Spleen (tissue), 11 donors: ENCODE data around the gene ENTPD8. TPM values are rescaled to one million over a fixed set of nuclear protein-coding genes. Genes with fewer than 3 reads are reported as not detected.
A peak's percentile ranks its signal among the peaks of the same experiment; 100 is the strongest.

Source experiments
- DNase-seq: peaks from one replicate; pipeline ENCODE4 v3.0.0-alpha.2; 2020
- H3K27ac ChIP-seq, 8 donors: fragments of 200-600 bp; sonication (generic) in 7 of 8; 1 replicate in 4 of 8; 2 replicates in 4 of 8; pipeline versions ENCODE4 v1.5.0 to v1.8.0; 2016 to 2021; ENCODE audit warnings: inconsistent platforms in 4 of 8, mild to moderate bottlenecking in 4 of 8, moderate library complexity in 1 of 8
- H3K27me3 ChIP-seq, 7 donors: fragments of 200-600 bp; sonication (generic) in 6 of 7; replicated peaks in 1 of 7; 1 replicate in 4 of 7; 2 replicates in 3 of 7; pipeline versions ENCODE4 v1.5.0 to v1.8.0; 2016 to 2021; ENCODE audit warnings: inconsistent platforms in 3 of 7, mild to moderate bottlenecking in 1 of 7
- H3K36me3 ChIP-seq, 6 donors: fragments of 200-600 bp; sonication (generic) in 5 of 6; 1 replicate in 4 of 6; 2 replicates in 2 of 6; pipeline versions ENCODE4 v1.5.0 to v1.8.0; 2016 to 2021; ENCODE audit warnings: inconsistent platforms in 2 of 6
- H3K4me1 ChIP-seq, 6 donors: fragments of 200-600 bp; sonication (generic) in 5 of 6; 1 replicate in 3 of 6; 2 replicates in 3 of 6; pipeline versions ENCODE4 v1.5.0 to v1.8.0; 2016 to 2021; ENCODE audit warnings: inconsistent platforms in 3 of 6
- H3K4me3 ChIP-seq, 8 donors: fragments of 200-600 bp; sonication (generic) in 7 of 8; 1 replicate in 4 of 8; 2 replicates in 4 of 8; pipeline versions ENCODE4 v1.5.0 to v1.8.0; 2016 to 2021; ENCODE audit warnings: inconsistent platforms in 4 of 8, mild to moderate bottlenecking in 4 of 8, moderate library complexity in 2 of 8
- H3K9me3 ChIP-seq, 8 donors: fragments of 200-600 bp; sonication (generic) in 7 of 8; 1 replicate in 4 of 8; 2 replicates in 4 of 8; pipeline versions ENCODE4 v1.5.0 to v1.8.0; 2016 to 2021; ENCODE audit warnings: inconsistent platforms in 4 of 8
- CTCF ChIP-seq, 11 experiments: fragments of 200-600 bp in 7 of 11; fragments of 450-650 bp in 4 of 11; sonication (generic) in 4 of 11; IDR thresholded peaks in 8 of 11; conservative IDR thresholded peaks in 3 of 11; 1 replicate in 7 of 11; 2 replicates in 4 of 11; pipeline versions ENCODE4 v1.4.0 to v1.8.0; 2016 to 2021; ENCODE audit warnings: antibody characterized with exemption in 11 of 11, inconsistent platforms in 4 of 11, mild to moderate bottlenecking in 1 of 11
- POLR2A ChIP-seq, 3 donors: fragments of 450-650 bp; IDR thresholded peaks; one replicate each; pipeline ENCODE4 v1.5.1; 2017; ENCODE audit warnings: antibody characterized with exemption in 3 of 3, mild to moderate bottlenecking in 1 of 3
- POLR2AphosphoS5 ChIP-seq, 3 donors: sonication (generic); formaldehyde crosslinking; IDR thresholded peaks; one replicate each; pipeline ENCODE4 v1.5.1; 2017; ENCODE audit warnings: antibody characterized with exemption in 3 of 3
- WGBS, 5 donors: extraction: QIAGEN DNeasy Blood & Tissue Kit in 3 of 5; methylation state at CpG; one replicate each; pipeline versions ENCODE4 v1.1.5 to v1.1.7; 2013 to 2018; 5-methylcytosine and 5-hydroxymethylcytosine counted together
- intact Hi-C: fragments of 100-400 bp; cut with DNase I; formaldehyde crosslinking; loops from one replicate; pipeline ENCODE4 v1.15.0; 2023; ENCODE audit warnings: low total_unique reads
- polyA plus RNA-seq, 3 donors: library from polyadenylated mRNA; stranded (reverse); fragments of 200-250 nt; gene quantifications; one replicate each; pipeline ENCODE4 v1.2.1, GENCODE V29; 2013
- total RNA-seq, 7 donors: library from RNA; depleted of rRNA in 3 of 7; stranded (reverse); fragments of >200 nt in 3 of 7; fragmentation: NEBNext Ultra II Directional in 4 of 7; extraction: Animal tissue kit (Norgen Biotek cat#: 25700) in 4 of 7; gene quantifications; one replicate each; pipeline versions ENCODE4 v1.1.0 to v1.2.1, GENCODE V29; 2016 to 2021
- donor health status: healthy with polysubstance abuse.
- donor health status: DM: no; HTN: no; CAD: no; lungs with moderate emphysema.
- donor health status: DM: no; HTN: no; CAD: no.
- donor health status: Bipolar disorder and iron deficiency.
- donor health status: healthy.
- donor health status: DM: no; HTN: no; CAD: no.
- donor health status: DM: yes; HTN: yes; CAD: no.

ENTPD8 gene
- total and polyA plus RNA-seq, 10 donors: 0.07 to 0.37 (median 0.18) TPM; not detected in 4

- Histone ChIP-seq H3K9me3 (no peaks in the 10 kb centered on the region), H3K27me3 (no peaks in the 10 kb centered on the region), H3K4me1 (peaks cover 0 to 39% (median 19%) of the 10 kb centered on the region in 6 donors), H3K27ac (no peak overlapping the region), H3K36me3 (peaks cover 0 to 61% (median 0%) of the 10 kb centered on the region in 6 donors), H3K4me3 (no peak overlapping the region)
- DNase-seq: no peak
- 87 to 96% (median 93%) methylated on average over 24 to 28 of the region's 28 CpGs for WGBS, 5 donors
- intact Hi-C loops: no loop called here
- TF ChIP-seq POLR2AphosphoS5 (IDR thresholded peaks at IDR 0.05): no peak
- TF ChIP-seq CTCF (IDR thresholded peaks at IDR 0.05 in 8 of 11, conservative IDR thresholded peaks at IDR 0.05 in 3 of 11): no peak
- no peak for TF ChIP-seq POLR2A (IDR thresholded peaks at IDR 0.05)
Measured at GRCh38 chr9:137393176-137394150, 47.7 kb downstream of the ENTPD8 start.

- Histone ChIP-seq H3K4me1 (peaks cover 5 to 49% (median 28%) of the 10 kb centered on the region in 6 donors), H3K27me3 (no peaks in the 10 kb centered on the region), H3K27ac (peak overlapping the region in 4 of 8 donors; percentile 80 to 89 (median 84)), H3K9me3 (no peaks in the 10 kb centered on the region), H3K4me3 (no peak overlapping the region), H3K36me3 (peaks cover 0 to 65% (median 0%) of the 10 kb centered on the region in 6 donors)
- intact Hi-C loops: no loop called here
- 87 to 98% (median 96%) methylated on average over 9 to 23 of the region's 23 CpGs for WGBS, 5 donors
- TF ChIP-seq POLR2A (IDR thresholded peaks at IDR 0.05) (no peak), POLR2AphosphoS5 (IDR thresholded peaks at IDR 0.05) (no peak), CTCF (IDR thresholded peaks at IDR 0.05 in 8 of 11, conservative IDR thresholded peaks at IDR 0.05 in 3 of 11) (no peak)
- no peak for DNase-seq
Measured at GRCh38 chr9:137392232-137393007, 48.7 kb downstream of the ENTPD8 start.

- peak overlapping the region; percentile 46 to 89 (median 82) for H3K27ac ChIP-seq
- no peaks in the 10 kb centered on the region for H3K9me3 ChIP-seq
- 69 to 95% (median 78%) methylated on average over 9 to 22 of the region's 22 CpGs for WGBS, 5 donors
- no peak for TF ChIP-seq CTCF (IDR thresholded peaks at IDR 0.05 in 8 of 11, conservative IDR thresholded peaks at IDR 0.05 in 3 of 11)
- peak in 2 of 3 donors; percentile 71 to 74 for TF ChIP-seq POLR2AphosphoS5 (IDR thresholded peaks at IDR 0.05)
- peaks cover 0 to 63% (median 0%) of the 10 kb centered on the region in 6 donors for H3K36me3 ChIP-seq
- H3K4me1 ChIP-seq: peaks cover 5 to 60% (median 35%) of the 10 kb centered on the region in 6 donors
- DNase-seq: peak; percentile 87
- H3K27me3 ChIP-seq: no peaks in the 10 kb centered on the region
- intact Hi-C loops: no loop called here
- H3K4me3 ChIP-seq: no peak overlapping the region
Measured at GRCh38 chr9:137391411-137391754, 49.8 kb downstream of the ENTPD8 start.
